MM.1S (cell line): ENCODE measurements around the gene GRM1.

Experiments used
- CTCF ChIP-seq: fragments of 300-600 bp; sonication (generic); IDR thresholded peaks from 2 replicates; pipeline ENCODE4 v1.5.1; 2016; ENCODE audit warnings: antibody characterized with exemption, low read length, mixed read lengths
- EZH2 ChIP-seq: fragments of 300-600 bp; sonication (generic); optimal IDR thresholded peaks from 2 replicates; pipeline ENCODE3; 2017; ENCODE audit warnings: low read depth, mild to moderate bottlenecking, antibody characterized with exemption, low read length, mixed read lengths
- EZH2phosphoT487 ChIP-seq: fragments of 300-600 bp; sonication (generic); IDR thresholded peaks from 2 replicates; pipeline ENCODE4 v1.6.1; 2018; ENCODE audit warnings: antibody characterized with exemption, low read length

- TF ChIP-seq CTCF (no peak), EZH2 (no peak), EZH2phosphoT487 (no peak)
These were observed 266.8 kb downstream of the GRM1 start for GRCh38 chr6:146295695-146296094.
